GM23338 (cell line): ENCODE measurements around the gene SLC6A1. TPM values are rescaled to one million over a fixed set of nuclear protein-coding genes. Genes with fewer than 3 reads are reported as not detected.

Experiments
- ATAC-seq: fragments of 200-7000 bp; cut with Tn5 transposase; 3 replicates; pipeline ENCODE4 v1.9.1; 2020
- DNase-seq: peaks from one replicate; pipeline ENCODE4 v3.0.0-alpha.2; 2015; ENCODE audit warnings: low spot score
- H2AFZ ChIP-seq: fragments of 200-600 bp; sonication (generic); 2 replicates; pipeline ENCODE4 v1.8.0; 2016; ENCODE audit warnings: antibody characterized with exemption, mild to moderate bottlenecking, moderate library complexity
- H3F3A ChIP-seq: fragments of 200-600 bp; sonication (generic); replicated peaks from 2 replicates; pipeline ENCODE4 v1.8.0; 2017; ENCODE audit warnings: antibody characterized with exemption, mixed run types, low read depth
- H3K27ac ChIP-seq: fragments of 200-600 bp; sonication (generic); 2 replicates; pipeline ENCODE4 v1.6.1; 2016; ENCODE audit warnings: low read depth
- H3K27me3 ChIP-seq: fragments of 200-600 bp; sonication (generic); 2 replicates; pipeline ENCODE4 v1.8.0; 2016; ENCODE audit warnings: mild to moderate bottlenecking, mixed run types, moderate library complexity; ENCODE audit not compliant: insufficient read depth
- H3K36me3 ChIP-seq: fragments of 200-600 bp; sonication (generic); 2 replicates; pipeline ENCODE4 v1.8.0; 2016; ENCODE audit warnings: mild to moderate bottlenecking; ENCODE audit not compliant: insufficient read depth
- H3K4me1 ChIP-seq: fragments of 200-600 bp; sonication (generic); 2 replicates; pipeline ENCODE4 v1.8.0; 2016; ENCODE audit warnings: mild to moderate bottlenecking, moderate library complexity; ENCODE audit not compliant: insufficient read depth
- H3K4me2 ChIP-seq: fragments of 200-600 bp; sonication (generic); 2 replicates; pipeline ENCODE4 v1.7.1; 2017; ENCODE audit warnings: mixed run types
- H3K4me3 ChIP-seq: fragments of 200-600 bp; sonication (generic); 2 replicates; pipeline ENCODE4 v1.6.1; 2016; ENCODE audit warnings: mixed run types
- H3K79me2 ChIP-seq: fragments of 200-600 bp; sonication (generic); replicated peaks from 2 replicates; pipeline ENCODE4 v1.8.0; 2017; ENCODE audit warnings: mild to moderate bottlenecking; ENCODE audit not compliant: insufficient read depth
- H3K9me2 ChIP-seq: fragments of 200-600 bp; sonication (generic); 2 replicates; pipeline ENCODE4 v1.8.0; 2017; ENCODE audit not compliant: insufficient read depth
- H4K20me1 ChIP-seq: fragments of 200-600 bp; sonication (generic); replicated peaks from 2 replicates; pipeline ENCODE4 v1.8.0; 2017; ENCODE audit warnings: mild to moderate bottlenecking; ENCODE audit not compliant: insufficient read depth
- H3K27ac Mint-ChIP-seq: 2 replicates; pipeline ENCODE4 v1.8.0; 2020; ENCODE audit warnings: inconsistent platforms, mild to moderate bottlenecking, moderate library complexity, mixed read lengths
- H3K27me3 Mint-ChIP-seq: 3 replicates; pipeline ENCODE4 v1.8.0; 2022; ENCODE audit warnings: low read depth, mild to moderate bottlenecking, moderate library complexity, mixed read lengths, inconsistent platforms; ENCODE audit not compliant: insufficient read depth, poor library complexity
- H3K36me3 Mint-ChIP-seq: 3 replicates; pipeline ENCODE4 v1.8.0; 2021; ENCODE audit warnings: low read depth, mild to moderate bottlenecking, inconsistent platforms, moderate library complexity, mixed read lengths
- H3K4me1 Mint-ChIP-seq: 3 replicates; pipeline ENCODE4 v1.8.0; 2020; ENCODE audit warnings: mild to moderate bottlenecking, inconsistent platforms, mixed read lengths
- H3K4me3 Mint-ChIP-seq: 3 replicates; pipeline ENCODE4 v1.8.0; 2021; ENCODE audit warnings: moderate library complexity, mild to moderate bottlenecking, inconsistent platforms, mixed read lengths
- H3K9me3 Mint-ChIP-seq: 3 replicates; pipeline ENCODE4 v1.8.0; 2020; ENCODE audit warnings: moderate library complexity, mild to moderate bottlenecking, inconsistent platforms, mixed read lengths
- CREB1 ChIP-seq: fragments of 250-450 bp; sonication (Bioruptor Pico); IDR thresholded peaks from 2 replicates; pipeline ENCODE4 v1.5.0; 2020; ENCODE audit warnings: low read depth, mild to moderate bottlenecking, moderate library complexity
- EZH2 ChIP-seq: fragments of 200-600 bp; sonication (generic); IDR thresholded peaks from one replicate; pipeline ENCODE4 v1.8.0; 2017; ENCODE audit warnings: antibody characterized with exemption, mild to moderate bottlenecking, low read depth; ENCODE audit not compliant: unreplicated experiment
- EZH2phosphoT487 ChIP-seq: fragments of 200-600 bp; sonication (generic); IDR thresholded peaks from one replicate; pipeline ENCODE4 v1.8.1; 2018; ENCODE audit warnings: antibody characterized with exemption; ENCODE audit not compliant: unreplicated experiment
- JUNB ChIP-seq: IDR thresholded peaks from one replicate; pipeline ENCODE4 v1.6.1; 2016; ENCODE audit warnings: antibody characterized with exemption; ENCODE audit not compliant: unreplicated experiment
- NANOG ChIP-seq: IDR thresholded peaks from 2 replicates; pipeline ENCODE4 v1.6.1; 2016; ENCODE audit warnings: antibody characterized with exemption, borderline replicate concordance
- POLR2AphosphoS5 ChIP-seq: IDR thresholded peaks from 2 replicates; pipeline ENCODE4 v1.6.1; 2016; ENCODE audit warnings: antibody characterized with exemption, low read depth
- STAT1 ChIP-seq: IDR thresholded peaks from one replicate; pipeline ENCODE4 v1.6.1; 2016; ENCODE audit warnings: antibody characterized with exemption; ENCODE audit not compliant: unreplicated experiment
- ZNF114 ChIP-seq: fragments of 250-450 bp; sonication (Bioruptor Pico); IDR thresholded peaks from 2 replicates; pipeline ENCODE4 v1.5.0; 2020; ENCODE audit warnings: mild to moderate bottlenecking, moderate library complexity
- ZNF331 ChIP-seq: fragments of 250-450 bp; sonication (Bioruptor Pico); IDR thresholded peaks from 2 replicates; pipeline ENCODE4 v1.5.0; 2020; ENCODE audit warnings: low read depth, mild to moderate bottlenecking, moderate library complexity
- polyA plus RNA-seq: library from polyadenylated mRNA; unstranded; fragments of >200 nt; fragmentation: Nextera tagmentation; extraction: Ambion mirVana; gene quantifications from 2 replicates; pipeline ENCODE4 v1.2.1, GENCODE V29; 2016
- total RNA-seq: library from RNA; depleted of rRNA; stranded (reverse); fragments of >200 nt; shearing (Covaris generic); gene quantifications from 2 replicates; pipeline ENCODE4 v1.2.3, GENCODE V29; 2014
- TF ChIP-seq, protein P1 (sequence below): IDR thresholded peaks from one replicate; pipeline ENCODE4 v1.6.1; 2018; ENCODE audit warnings: antibody characterized with exemption; ENCODE audit not compliant: unreplicated experiment
- TF ChIP-seq, protein P2 (sequence below): IDR thresholded peaks from 2 replicates; pipeline ENCODE4 v1.6.1; 2016; ENCODE audit warnings: antibody characterized with exemption
- TF ChIP-seq, protein P3 (sequence below), 2 experiments: fragments of 200-600 bp in 1 of 2; sonication (generic) in 1 of 2; conservative IDR thresholded peaks; 2 replicates each; pipeline versions ENCODE4 v1.5.1 to v1.6.1; 2016 to 2017; ENCODE audit warnings: antibody characterized with exemption in 2 of 2, low read depth in 2 of 2, mild to moderate bottlenecking in 2 of 2, moderate library complexity in 1 of 2
- TF ChIP-seq, protein P4 (sequence below): fragments of 250-450 bp; sonication (Bioruptor Pico); IDR thresholded peaks from 2 replicates; pipeline ENCODE4 v1.5.0; 2020; ENCODE audit warnings: mild to moderate bottlenecking, moderate library complexity

Gene SLC6A1
- total and polyA plus RNA-seq, 2 experiments from 2014 or later, result 0.16 to 0.28 TPM

DNA sequence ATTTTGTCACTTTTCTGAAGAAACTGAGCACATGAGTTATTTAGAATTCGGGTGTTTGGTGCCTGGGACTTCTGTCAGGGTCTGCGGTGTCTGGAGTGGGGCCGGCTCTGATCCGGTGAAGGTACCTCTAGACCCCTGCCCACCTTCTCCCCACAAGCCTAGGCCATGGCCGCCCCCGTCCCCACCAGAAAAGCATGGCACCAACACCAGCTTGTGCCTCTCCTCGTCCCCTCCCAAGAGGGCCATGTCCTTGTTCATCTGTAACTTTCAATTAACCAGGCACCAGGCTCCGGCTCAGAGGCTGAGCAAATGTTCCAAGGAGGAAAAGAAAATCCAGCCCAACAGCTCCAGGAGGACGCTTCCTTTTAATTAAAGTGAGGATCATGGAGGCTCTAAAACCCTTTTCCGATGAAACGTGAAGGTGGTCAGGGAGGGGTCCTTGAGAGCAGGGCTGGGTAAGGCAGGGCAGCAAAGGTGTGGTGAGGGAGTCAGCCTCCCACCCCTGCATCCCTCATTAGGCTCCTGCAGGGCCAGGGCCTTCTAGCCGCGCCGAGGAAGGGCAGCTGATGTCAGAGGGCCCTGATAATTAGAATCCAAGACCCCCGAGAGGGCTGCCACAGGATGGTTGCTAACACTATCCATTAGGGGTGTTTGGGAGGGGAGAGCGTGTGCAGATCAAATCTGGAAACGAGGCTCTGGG, 62.3 kb downstream of the SLC6A1 start:
- Histone ChIP-seq H3K27me3 (no peaks in the 10 kb centered on the region), H3F3A (no peaks in the 10 kb centered on the region), H3K4me1 (no peaks in the 10 kb centered on the region), H3K4me3 (no peak overlapping the region), H2AFZ (no peak overlapping the region), H3K4me2 (no peak overlapping the region), H3K79me2 (no peaks in the 10 kb centered on the region), H3K9me2 (no peaks in the 10 kb centered on the region), H3K27ac (no peak overlapping the region), H3K36me3 (no peaks in the 10 kb centered on the region), H4K20me1 (no peaks in the 10 kb centered on the region)
- TF ChIP-seq STAT1 (no peak), POLR2AphosphoS5 (no peak), ZNF114 (CRISPR knock-in tag) (no peak), EZH2phosphoT487 (no peak), NANOG (no peak), ZNF331 (CRISPR knock-in tag) (no peak), CREB1 (no peak), JUNB (no peak), EZH2 (no peak)
- TF ChIP-seq, protein P1, sequence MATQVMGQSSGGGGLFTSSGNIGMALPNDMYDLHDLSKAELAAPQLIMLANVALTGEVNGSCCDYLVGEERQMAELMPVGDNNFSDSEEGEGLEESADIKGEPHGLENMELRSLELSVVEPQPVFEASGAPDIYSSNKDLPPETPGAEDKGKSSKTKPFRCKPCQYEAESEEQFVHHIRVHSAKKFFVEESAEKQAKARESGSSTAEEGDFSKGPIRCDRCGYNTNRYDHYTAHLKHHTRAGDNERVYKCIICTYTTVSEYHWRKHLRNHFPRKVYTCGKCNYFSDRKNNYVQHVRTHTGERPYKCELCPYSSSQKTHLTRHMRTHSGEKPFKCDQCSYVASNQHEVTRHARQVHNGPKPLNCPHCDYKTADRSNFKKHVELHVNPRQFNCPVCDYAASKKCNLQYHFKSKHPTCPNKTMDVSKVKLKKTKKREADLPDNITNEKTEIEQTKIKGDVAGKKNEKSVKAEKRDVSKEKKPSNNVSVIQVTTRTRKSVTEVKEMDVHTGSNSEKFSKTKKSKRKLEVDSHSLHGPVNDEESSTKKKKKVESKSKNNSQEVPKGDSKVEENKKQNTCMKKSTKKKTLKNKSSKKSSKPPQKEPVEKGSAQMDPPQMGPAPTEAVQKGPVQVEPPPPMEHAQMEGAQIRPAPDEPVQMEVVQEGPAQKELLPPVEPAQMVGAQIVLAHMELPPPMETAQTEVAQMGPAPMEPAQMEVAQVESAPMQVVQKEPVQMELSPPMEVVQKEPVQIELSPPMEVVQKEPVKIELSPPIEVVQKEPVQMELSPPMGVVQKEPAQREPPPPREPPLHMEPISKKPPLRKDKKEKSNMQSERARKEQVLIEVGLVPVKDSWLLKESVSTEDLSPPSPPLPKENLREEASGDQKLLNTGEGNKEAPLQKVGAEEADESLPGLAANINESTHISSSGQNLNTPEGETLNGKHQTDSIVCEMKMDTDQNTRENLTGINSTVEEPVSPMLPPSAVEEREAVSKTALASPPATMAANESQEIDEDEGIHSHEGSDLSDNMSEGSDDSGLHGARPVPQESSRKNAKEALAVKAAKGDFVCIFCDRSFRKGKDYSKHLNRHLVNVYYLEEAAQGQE, result no peak
- TF ChIP-seq, protein P2, sequence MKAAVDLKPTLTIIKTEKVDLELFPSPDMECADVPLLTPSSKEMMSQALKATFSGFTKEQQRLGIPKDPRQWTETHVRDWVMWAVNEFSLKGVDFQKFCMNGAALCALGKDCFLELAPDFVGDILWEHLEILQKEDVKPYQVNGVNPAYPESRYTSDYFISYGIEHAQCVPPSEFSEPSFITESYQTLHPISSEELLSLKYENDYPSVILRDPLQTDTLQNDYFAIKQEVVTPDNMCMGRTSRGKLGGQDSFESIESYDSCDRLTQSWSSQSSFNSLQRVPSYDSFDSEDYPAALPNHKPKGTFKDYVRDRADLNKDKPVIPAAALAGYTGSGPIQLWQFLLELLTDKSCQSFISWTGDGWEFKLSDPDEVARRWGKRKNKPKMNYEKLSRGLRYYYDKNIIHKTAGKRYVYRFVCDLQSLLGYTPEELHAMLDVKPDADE, result no peak
- TF ChIP-seq, protein P3, sequence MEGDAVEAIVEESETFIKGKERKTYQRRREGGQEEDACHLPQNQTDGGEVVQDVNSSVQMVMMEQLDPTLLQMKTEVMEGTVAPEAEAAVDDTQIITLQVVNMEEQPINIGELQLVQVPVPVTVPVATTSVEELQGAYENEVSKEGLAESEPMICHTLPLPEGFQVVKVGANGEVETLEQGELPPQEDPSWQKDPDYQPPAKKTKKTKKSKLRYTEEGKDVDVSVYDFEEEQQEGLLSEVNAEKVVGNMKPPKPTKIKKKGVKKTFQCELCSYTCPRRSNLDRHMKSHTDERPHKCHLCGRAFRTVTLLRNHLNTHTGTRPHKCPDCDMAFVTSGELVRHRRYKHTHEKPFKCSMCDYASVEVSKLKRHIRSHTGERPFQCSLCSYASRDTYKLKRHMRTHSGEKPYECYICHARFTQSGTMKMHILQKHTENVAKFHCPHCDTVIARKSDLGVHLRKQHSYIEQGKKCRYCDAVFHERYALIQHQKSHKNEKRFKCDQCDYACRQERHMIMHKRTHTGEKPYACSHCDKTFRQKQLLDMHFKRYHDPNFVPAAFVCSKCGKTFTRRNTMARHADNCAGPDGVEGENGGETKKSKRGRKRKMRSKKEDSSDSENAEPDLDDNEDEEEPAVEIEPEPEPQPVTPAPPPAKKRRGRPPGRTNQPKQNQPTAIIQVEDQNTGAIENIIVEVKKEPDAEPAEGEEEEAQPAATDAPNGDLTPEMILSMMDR (conservative IDR thresholded peaks at IDR 0.05; ENCODE audit: low read depth in 2 of 2), result no peak
- TF ChIP-seq, protein P4, sequence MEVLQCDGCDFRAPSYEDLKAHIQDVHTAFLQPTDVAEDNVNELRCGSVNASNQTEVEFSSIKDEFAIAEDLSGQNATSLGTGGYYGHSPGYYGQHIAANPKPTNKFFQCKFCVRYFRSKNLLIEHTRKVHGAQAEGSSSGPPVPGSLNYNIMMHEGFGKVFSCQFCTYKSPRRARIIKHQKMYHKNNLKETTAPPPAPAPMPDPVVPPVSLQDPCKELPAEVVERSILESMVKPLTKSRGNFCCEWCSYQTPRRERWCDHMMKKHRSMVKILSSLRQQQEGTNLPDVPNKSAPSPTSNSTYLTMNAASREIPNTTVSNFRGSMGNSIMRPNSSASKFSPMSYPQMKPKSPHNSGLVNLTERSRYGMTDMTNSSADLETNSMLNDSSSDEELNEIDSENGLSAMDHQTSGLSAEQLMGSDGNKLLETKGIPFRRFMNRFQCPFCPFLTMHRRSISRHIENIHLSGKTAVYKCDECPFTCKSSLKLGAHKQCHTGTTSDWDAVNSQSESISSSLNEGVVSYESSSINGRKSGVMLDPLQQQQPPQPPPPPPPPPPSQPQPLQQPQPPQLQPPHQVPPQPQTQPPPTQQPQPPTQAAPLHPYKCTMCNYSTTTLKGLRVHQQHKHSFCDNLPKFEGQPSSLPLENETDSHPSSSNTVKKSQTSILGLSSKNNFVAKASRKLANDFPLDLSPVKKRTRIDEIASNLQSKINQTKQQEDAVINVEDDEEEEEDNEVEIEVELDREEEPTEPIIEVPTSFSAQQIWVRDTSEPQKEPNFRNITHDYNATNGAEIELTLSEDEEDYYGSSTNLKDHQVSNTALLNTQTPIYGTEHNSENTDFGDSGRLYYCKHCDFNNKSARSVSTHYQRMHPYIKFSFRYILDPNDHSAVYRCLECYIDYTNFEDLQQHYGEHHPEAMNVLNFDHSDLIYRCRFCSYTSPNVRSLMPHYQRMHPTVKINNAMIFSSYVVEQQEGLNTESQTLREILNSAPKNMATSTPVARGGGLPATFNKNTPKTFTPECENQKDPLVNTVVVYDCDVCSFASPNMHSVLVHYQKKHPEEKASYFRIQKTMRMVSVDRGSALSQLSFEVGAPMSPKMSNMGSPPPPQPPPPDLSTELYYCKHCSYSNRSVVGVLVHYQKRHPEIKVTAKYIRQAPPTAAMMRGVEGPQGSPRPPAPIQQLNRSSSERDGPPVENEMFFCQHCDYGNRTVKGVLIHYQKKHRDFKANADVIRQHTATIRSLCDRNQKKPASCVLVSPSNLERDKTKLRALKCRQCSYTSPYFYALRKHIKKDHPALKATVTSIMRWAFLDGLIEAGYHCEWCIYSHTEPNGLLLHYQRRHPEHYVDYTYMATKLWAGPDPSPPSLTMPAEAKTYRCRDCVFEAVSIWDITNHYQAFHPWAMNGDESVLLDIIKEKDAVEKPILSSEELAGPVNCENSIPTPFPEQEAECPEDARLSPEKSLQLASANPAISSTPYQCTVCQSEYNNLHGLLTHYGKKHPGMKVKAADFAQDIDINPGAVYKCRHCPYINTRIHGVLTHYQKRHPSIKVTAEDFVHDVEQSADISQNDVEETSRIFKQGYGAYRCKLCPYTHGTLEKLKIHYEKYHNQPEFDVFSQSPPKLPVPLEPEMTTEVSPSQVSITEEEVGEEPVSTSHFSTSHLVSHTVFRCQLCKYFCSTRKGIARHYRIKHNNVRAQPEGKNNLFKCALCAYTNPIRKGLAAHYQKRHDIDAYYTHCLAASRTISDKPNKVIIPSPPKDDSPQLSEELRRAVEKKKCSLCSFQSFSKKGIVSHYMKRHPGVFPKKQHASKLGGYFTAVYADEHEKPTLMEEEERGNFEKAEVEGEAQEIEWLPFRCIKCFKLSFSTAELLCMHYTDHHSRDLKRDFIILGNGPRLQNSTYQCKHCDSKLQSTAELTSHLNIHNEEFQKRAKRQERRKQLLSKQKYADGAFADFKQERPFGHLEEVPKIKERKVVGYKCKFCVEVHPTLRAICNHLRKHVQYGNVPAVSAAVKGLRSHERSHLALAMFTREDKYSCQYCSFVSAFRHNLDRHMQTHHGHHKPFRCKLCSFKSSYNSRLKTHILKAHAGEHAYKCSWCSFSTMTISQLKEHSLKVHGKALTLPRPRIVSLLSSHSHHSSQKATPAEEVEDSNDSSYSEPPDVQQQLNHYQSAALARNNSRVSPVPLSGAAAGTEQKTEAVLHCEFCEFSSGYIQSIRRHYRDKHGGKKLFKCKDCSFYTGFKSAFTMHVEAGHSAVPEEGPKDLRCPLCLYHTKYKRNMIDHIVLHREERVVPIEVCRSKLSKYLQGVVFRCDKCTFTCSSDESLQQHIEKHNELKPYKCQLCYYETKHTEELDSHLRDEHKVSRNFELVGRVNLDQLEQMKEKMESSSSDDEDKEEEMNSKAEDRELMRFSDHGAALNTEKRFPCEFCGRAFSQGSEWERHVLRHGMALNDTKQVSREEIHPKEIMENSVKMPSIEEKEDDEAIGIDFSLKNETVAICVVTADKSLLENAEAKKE (CRISPR knock-in tag), result no peak
- H3K36me3 Mint-ChIP-seq, result no peaks in the 10 kb centered on the region
- ATAC-seq, result no peak
- H3K4me3 Mint-ChIP-seq, result no peak overlapping the region
- no peak for DNase-seq
- no peak overlapping the region for H3K27ac Mint-ChIP-seq
- H3K4me1 Mint-ChIP-seq, result peaks cover 2% of the 10 kb centered on the region; the same call in 1 of the 3 replicates
- H3K9me3 Mint-ChIP-seq, result no peaks in the 10 kb centered on the region
- peaks cover 10% of the 10 kb centered on the region for H3K27me3 Mint-ChIP-seq
